HCT116 (cell line): ENCODE data around the gene ABHD5. TPM values are rescaled to one million over a fixed set of nuclear protein-coding genes. Genes with fewer than 3 reads are reported as not detected.

Source experiments
- ATAC-seq: fragments of 200-7000 bp; cut with Tn5 transposase; 2 replicates; pipeline ENCODE4 v1.9.1; 2020; ENCODE audit warnings: mild to moderate bottlenecking, moderate library complexity
- BruUV-seq: library from RNA; stranded (reverse); fragments of 400-500 nt; replicated peaks from 2 replicates; lab custom pipeline; 2021; lab: Mats Ljungman, UMichigan
- CTCF ChIA-PET: fragments of 300-600 bp; sonication (Branson Sonifier 250); formaldehyde crosslinking; loops from one replicate; lab custom pipeline; 2021; ENCODE audit warnings: antibody characterized with exemption; lab: Charles Lee
- POLR2A ChIA-PET: fragments of 300-600, 350-600 bp; sonication (Branson Sonifier 250); formaldehyde crosslinking; loops from one replicate; lab custom pipeline; 2021; ENCODE audit warnings: antibody characterized with exemption; lab: Charles Lee
- RAD21 ChIA-PET, 2 experiments: fragments of 300-600 bp; sonication (Branson Sonifier 250); formaldehyde crosslinking; loops; one replicate each; lab custom pipeline; 2023; ENCODE audit warnings: low total read pairs in 2 of 2; ENCODE audit not compliant: uncharacterized antibody in 2 of 2, unreplicated experiment in 2 of 2, low non-redundant PET in 1 of 2; lab: Charles Lee
- DNase-seq: peaks from one replicate; pipeline ENCODE4 v3.0.0-alpha.2; 2010; ENCODE audit warnings: low read depth, low spot score
- H2AFZ ChIP-seq: fragments of 200-600 bp; shearing (Covaris generic), sonication (generic); 2 replicates; pipeline ENCODE4 v1.6.1; 2017; ENCODE audit warnings: low read depth, mixed run types, mixed read lengths, antibody characterized with exemption, low read length; ENCODE audit not compliant: poor library complexity, severe bottlenecking
- H3K27ac ChIP-seq: 2 replicates; pipeline ENCODE4 v1.5.1; 2012; ENCODE audit warnings: low read depth, low read length
- H3K27me3 ChIP-seq: fragments of 200-600 bp; sonication (generic); 2 replicates; pipeline ENCODE4 v1.6.1; 2016; ENCODE audit warnings: mixed run types, low read length, mixed read lengths; ENCODE audit not compliant: insufficient read depth
- H3K36me3 ChIP-seq, 2 experiments: fragments of 200-500 bp in 1 of 2; fragments of 200-600 bp in 1 of 2; sonication (Bioruptor generic) in 1 of 2; sonication (generic) in 1 of 2; 2 replicates each; pipeline versions ENCODE4 v1.5.1 to v1.6.1; 2014 to 2016; ENCODE audit warnings: low read length in 2 of 2, inconsistent platforms in 1 of 2, mixed read lengths in 1 of 2, mixed run types in 1 of 2; ENCODE audit not compliant: insufficient read depth in 2 of 2, control insufficient read depth in 1 of 2
- H3K4me1 ChIP-seq, 2 experiments: fragments of 200-600 bp in 1 of 2; sonication (generic) in 1 of 2; 2 replicates each; pipeline versions ENCODE4 v1.5.1 to v1.6.1; 2012 to 2017; ENCODE audit warnings: low read length in 2 of 2, inconsistent platforms in 1 of 2, mild to moderate bottlenecking in 1 of 2, mixed read lengths in 1 of 2, mixed run types in 1 of 2, moderate library complexity in 1 of 2; ENCODE audit not compliant: insufficient read depth in 2 of 2, control insufficient read depth in 1 of 2
- H3K4me2 ChIP-seq: fragments of 200-600 bp; sonication (generic); 2 replicates; pipeline ENCODE4 v1.6.1; 2017; ENCODE audit warnings: mixed run types, low read length, mixed read lengths
- H3K4me3 ChIP-seq, 2 experiments: fragments of 200-600 bp in 1 of 2; sonication (generic) in 1 of 2; replicated peaks in 1 of 2; 2 replicates each; pipeline ENCODE4 v1.5.1; 2011 to 2016; ENCODE audit warnings: low read length in 2 of 2, control low read depth in 1 of 2, low read depth in 1 of 2, mild to moderate bottlenecking in 1 of 2, mixed read lengths in 1 of 2, mixed run types in 1 of 2
- H3K79me2 ChIP-seq: fragments of 200-600 bp; sonication (generic); 2 replicates; pipeline ENCODE4 v1.6.1; 2017; ENCODE audit warnings: mild to moderate bottlenecking, mixed run types, low read length, moderate library complexity, mixed read lengths; ENCODE audit not compliant: insufficient read depth
- H3K9ac ChIP-seq: fragments of 200-600 bp; sonication (generic); 2 replicates; pipeline ENCODE4 v1.6.1; 2016; ENCODE audit warnings: low read length, mixed read lengths
- H3K9me2 ChIP-seq: fragments of 200-600 bp; sonication (generic), shearing (Covaris generic); 2 replicates; pipeline ENCODE4 v1.6.1; 2017; ENCODE audit warnings: mixed run types, mild to moderate bottlenecking, moderate library complexity; ENCODE audit not compliant: insufficient read depth
- H3K9me3 ChIP-seq, 2 experiments: fragments of 200-500 bp in 1 of 2; fragments of 200-600 bp in 1 of 2; sonication (Bioruptor generic) in 1 of 2; sonication (generic) in 1 of 2; 2 replicates each; pipeline ENCODE4 v1.6.1; 2014 to 2017; ENCODE audit warnings: low read length in 2 of 2, mixed read lengths in 2 of 2, inconsistent platforms in 1 of 2, low read depth in 1 of 2, mild to moderate bottlenecking in 1 of 2, mixed run types in 1 of 2, moderate library complexity in 1 of 2; ENCODE audit not compliant: control insufficient read depth in 1 of 2, insufficient read depth in 1 of 2
- H4K20me1 ChIP-seq: fragments of 200-600 bp; sonication (generic), shearing (Covaris generic); 2 replicates; pipeline ENCODE4 v1.6.1; 2017; ENCODE audit warnings: mixed run types, mild to moderate bottlenecking, moderate library complexity; ENCODE audit not compliant: insufficient read depth
- ATF3 ChIP-seq: IDR thresholded peaks from 2 replicates; pipeline ENCODE4 v1.6.1; 2012
- CEBPB ChIP-seq: IDR thresholded peaks from 2 replicates; pipeline ENCODE4 v1.6.1; 2012; ENCODE audit warnings: low read depth
- EGR1 ChIP-seq: IDR thresholded peaks from 2 replicates; pipeline ENCODE4 v1.6.1; 2012; ENCODE audit warnings: low read depth
- ELF1 ChIP-seq: IDR thresholded peaks from 2 replicates; pipeline ENCODE4 v1.6.1; 2012; ENCODE audit warnings: low read depth, borderline replicate concordance
- POLR2AphosphoS5 ChIP-seq: IDR thresholded peaks from 2 replicates; pipeline ENCODE4 v1.6.1; 2011; ENCODE audit warnings: mild to moderate bottlenecking, low read depth, low read length, moderate library complexity
- SIN3A ChIP-seq: IDR thresholded peaks from 2 replicates; pipeline ENCODE4 v1.6.1; 2012; ENCODE audit warnings: low read depth
- YY1 ChIP-seq: IDR thresholded peaks from 2 replicates; pipeline ENCODE4 v1.6.1; 2011; ENCODE audit warnings: low read length, low read depth, moderate library complexity, mild to moderate bottlenecking; ENCODE audit not compliant: insufficient replicate concordance; ENCODE audit errors: extremely low read depth
- ZNF274 ChIP-seq: fragments of 200-500 bp; sonication (Bioruptor generic); IDR thresholded peaks from 2 replicates; pipeline ENCODE4 v1.6.1; 2014; ENCODE audit warnings: mild to moderate bottlenecking, low read depth, low read length, inconsistent platforms
- intact Hi-C: fragments of 100-400 bp; cut with micrococcal nuclease; formaldehyde crosslinking; loops from 2 replicates; pipeline ENCODE4 v1.10.0; 2022
- total RNA-seq: library from RNA; stranded (reverse); gene quantifications from one replicate; pipeline ENCODE4 v1.2.1, GENCODE V29; 2021; ENCODE audit not compliant: unreplicated experiment
- TF ChIP-seq, protein P1 (sequence below): IDR thresholded peaks from 2 replicates; pipeline ENCODE4 v1.6.1; 2012
- TF ChIP-seq, protein P2 (sequence below): IDR thresholded peaks from 2 replicates; pipeline ENCODE4 v1.6.1; 2012; ENCODE audit warnings: low read depth
- TF ChIP-seq, protein P3 (sequence below), 3 experiments: fragments of 200-600 bp in 1 of 3; sonication (generic) in 1 of 3; IDR thresholded peaks in 2 of 3; conservative IDR thresholded peaks in 1 of 3; 2 replicates each; pipeline ENCODE4 v1.5.1; 2012 to 2017; ENCODE audit warnings: low read depth in 2 of 3, low read length in 2 of 3, antibody characterized with exemption in 1 of 3, borderline replicate concordance in 1 of 3, control low read depth in 1 of 3, mild to moderate bottlenecking in 1 of 3, mixed read lengths in 1 of 3, mixed run types in 1 of 3, moderate library complexity in 1 of 3; ENCODE audit not compliant: insufficient read depth in 1 of 3

The ABHD5 gene
- total RNA-seq, 1 experiment from 2014 or later = 18.5 TPM

GRCh38 chr3:43757666-43758321 lies 67.1 kb downstream of the ABHD5 start:
- Histone ChIP-seq H3K27ac (no peak overlapping the region), H3K4me3 (no peak overlapping the region), H3K4me2 (no peak overlapping the region), H3K9me3 (no peaks in the 10 kb centered on the region), H3K4me1 (peaks cover 9 to 28% of the 10 kb centered on the region in 2 experiments), H3K9me2 (no peaks in the 10 kb centered on the region), H3K36me3 (no peaks in the 10 kb centered on the region), H2AFZ (no peak overlapping the region), H4K20me1 (no peaks in the 10 kb centered on the region), H3K27me3 (no peaks in the 10 kb centered on the region), H3K79me2 (no peaks in the 10 kb centered on the region), H3K9ac (no peak overlapping the region)
- DNase-seq = no peak
- CTCF ChIA-PET = no interaction called here
- intact Hi-C loops = loop anchor here (2.0 kb wide), 1 partner anchor 213 kb away; no protein-coding TSS in a partner anchor
- RAD21 ChIA-PET = no interaction called here
- no peak for ATAC-seq
- POLR2A ChIA-PET = no interaction called here
- BruUV-seq = no TSS peak
- TF ChIP-seq SIN3A = no peak
- TF ChIP-seq ELF1 = no peak

GRCh38 chr3:43758592-43759225 lies 68.0 kb downstream of the ABHD5 start:
- Histone ChIP-seq H3K4me1 (peaks cover 5 to 19% of the 10 kb centered on the region in 2 experiments), H3K79me2 (no peaks in the 10 kb centered on the region), H3K9ac (no peak overlapping the region), H3K9me2 (no peaks in the 10 kb centered on the region), H3K27ac (no peak overlapping the region), H2AFZ (peak overlapping the region; percentile 38), H3K27me3 (no peaks in the 10 kb centered on the region), H3K4me2 (no peak overlapping the region), H3K4me3 (no peak overlapping the region), H4K20me1 (no peaks in the 10 kb centered on the region), H3K9me3 (no peaks in the 10 kb centered on the region), H3K36me3 (no peaks in the 10 kb centered on the region)
- TF ChIP-seq, protein P1, sequence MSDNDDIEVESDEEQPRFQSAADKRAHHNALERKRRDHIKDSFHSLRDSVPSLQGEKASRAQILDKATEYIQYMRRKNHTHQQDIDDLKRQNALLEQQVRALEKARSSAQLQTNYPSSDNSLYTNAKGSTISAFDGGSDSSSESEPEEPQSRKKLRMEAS = no peak
- TF ChIP-seq EGR1 (no peak), ATF3 (no peak), CEBPB (no peak), YY1 (no peak), SIN3A (no peak), POLR2AphosphoS5 (no peak), ZNF274 (no peak)
- TF ChIP-seq, protein P2, sequence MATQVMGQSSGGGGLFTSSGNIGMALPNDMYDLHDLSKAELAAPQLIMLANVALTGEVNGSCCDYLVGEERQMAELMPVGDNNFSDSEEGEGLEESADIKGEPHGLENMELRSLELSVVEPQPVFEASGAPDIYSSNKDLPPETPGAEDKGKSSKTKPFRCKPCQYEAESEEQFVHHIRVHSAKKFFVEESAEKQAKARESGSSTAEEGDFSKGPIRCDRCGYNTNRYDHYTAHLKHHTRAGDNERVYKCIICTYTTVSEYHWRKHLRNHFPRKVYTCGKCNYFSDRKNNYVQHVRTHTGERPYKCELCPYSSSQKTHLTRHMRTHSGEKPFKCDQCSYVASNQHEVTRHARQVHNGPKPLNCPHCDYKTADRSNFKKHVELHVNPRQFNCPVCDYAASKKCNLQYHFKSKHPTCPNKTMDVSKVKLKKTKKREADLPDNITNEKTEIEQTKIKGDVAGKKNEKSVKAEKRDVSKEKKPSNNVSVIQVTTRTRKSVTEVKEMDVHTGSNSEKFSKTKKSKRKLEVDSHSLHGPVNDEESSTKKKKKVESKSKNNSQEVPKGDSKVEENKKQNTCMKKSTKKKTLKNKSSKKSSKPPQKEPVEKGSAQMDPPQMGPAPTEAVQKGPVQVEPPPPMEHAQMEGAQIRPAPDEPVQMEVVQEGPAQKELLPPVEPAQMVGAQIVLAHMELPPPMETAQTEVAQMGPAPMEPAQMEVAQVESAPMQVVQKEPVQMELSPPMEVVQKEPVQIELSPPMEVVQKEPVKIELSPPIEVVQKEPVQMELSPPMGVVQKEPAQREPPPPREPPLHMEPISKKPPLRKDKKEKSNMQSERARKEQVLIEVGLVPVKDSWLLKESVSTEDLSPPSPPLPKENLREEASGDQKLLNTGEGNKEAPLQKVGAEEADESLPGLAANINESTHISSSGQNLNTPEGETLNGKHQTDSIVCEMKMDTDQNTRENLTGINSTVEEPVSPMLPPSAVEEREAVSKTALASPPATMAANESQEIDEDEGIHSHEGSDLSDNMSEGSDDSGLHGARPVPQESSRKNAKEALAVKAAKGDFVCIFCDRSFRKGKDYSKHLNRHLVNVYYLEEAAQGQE = no peak
- TF ChIP-seq, protein P3, sequence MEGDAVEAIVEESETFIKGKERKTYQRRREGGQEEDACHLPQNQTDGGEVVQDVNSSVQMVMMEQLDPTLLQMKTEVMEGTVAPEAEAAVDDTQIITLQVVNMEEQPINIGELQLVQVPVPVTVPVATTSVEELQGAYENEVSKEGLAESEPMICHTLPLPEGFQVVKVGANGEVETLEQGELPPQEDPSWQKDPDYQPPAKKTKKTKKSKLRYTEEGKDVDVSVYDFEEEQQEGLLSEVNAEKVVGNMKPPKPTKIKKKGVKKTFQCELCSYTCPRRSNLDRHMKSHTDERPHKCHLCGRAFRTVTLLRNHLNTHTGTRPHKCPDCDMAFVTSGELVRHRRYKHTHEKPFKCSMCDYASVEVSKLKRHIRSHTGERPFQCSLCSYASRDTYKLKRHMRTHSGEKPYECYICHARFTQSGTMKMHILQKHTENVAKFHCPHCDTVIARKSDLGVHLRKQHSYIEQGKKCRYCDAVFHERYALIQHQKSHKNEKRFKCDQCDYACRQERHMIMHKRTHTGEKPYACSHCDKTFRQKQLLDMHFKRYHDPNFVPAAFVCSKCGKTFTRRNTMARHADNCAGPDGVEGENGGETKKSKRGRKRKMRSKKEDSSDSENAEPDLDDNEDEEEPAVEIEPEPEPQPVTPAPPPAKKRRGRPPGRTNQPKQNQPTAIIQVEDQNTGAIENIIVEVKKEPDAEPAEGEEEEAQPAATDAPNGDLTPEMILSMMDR (IDR thresholded peaks at IDR 0.05 in 2 of 3, conservative IDR thresholded peaks at IDR 0.05 in 1 of 3; ENCODE audit: borderline replicate concordance in 1 of 3, insufficient read depth in 1 of 3, low read depth in 2 of 3, low read length in 2 of 3) = no peak
- intact Hi-C loops = loop anchor here (2.0 kb wide), 1 partner anchor 214 kb away; no protein-coding TSS in a partner anchor
- ChIA-PET RAD21 (no interaction called here), CTCF (interaction anchor here (1.0 kb wide), 1 partner anchor 10 kb away, joined by 4 read pairs; no protein-coding TSS in a partner anchor), POLR2A (no interaction called here)
- ATAC-seq (peak; percentile 16; the same call in 1 of the 2 replicates), DNase-seq (no peak)
- BruUV-seq = no TSS peak
